Kidney (tissue), 14 donors: ENCODE results near the gene RPL36. TPM values are rescaled to one million over a fixed set of nuclear protein-coding genes. Genes with fewer than 3 reads are reported as not detected.

ENCODE experiments used
- DNase-seq, 5 donors: peaks; one replicate each; pipeline ENCODE4 v3.0.0-alpha.2; 2013 to 2020
- FAIRE-seq: peaks from 2 replicates; lab custom pipeline; 2012; peaks lifted over from hg19 to GRCh38; lab: Jason Lieb, UNC
- H3K27ac ChIP-seq, 2 donors: one replicate each; pipeline ENCODE4 v1.7.0; 2013; ENCODE audit warnings: low read depth in 2 of 2, low read length in 2 of 2, inconsistent platforms in 1 of 2
- H3K27me3 ChIP-seq: one replicate; pipeline ENCODE4 v1.7.1; 2013; ENCODE audit warnings: low read length, inconsistent platforms; ENCODE audit not compliant: control insufficient read depth, insufficient read depth
- H3K36me3 ChIP-seq, 3 donors: one replicate each; pipeline versions ENCODE4 v1.7.0 to v1.7.1; 2013; ENCODE audit warnings: low read length in 3 of 3, control low read depth in 1 of 3, inconsistent platforms in 1 of 3; ENCODE audit not compliant: insufficient read depth in 3 of 3, control insufficient read depth in 2 of 3
- H3K4me1 ChIP-seq, 3 donors: one replicate each; pipeline versions ENCODE4 v1.7.0 to v1.7.1; 2013; ENCODE audit warnings: low read length in 3 of 3, inconsistent platforms in 1 of 3, low read depth in 1 of 3; ENCODE audit not compliant: control insufficient read depth in 2 of 3, insufficient read depth in 2 of 3
- H3K4me3 ChIP-seq, 3 donors: one replicate each; pipeline versions ENCODE4 v1.7.0 to v1.8.1; 2013; ENCODE audit warnings: low read length in 3 of 3, control low read depth in 1 of 3, inconsistent platforms in 1 of 3
- H3K9ac ChIP-seq, 3 donors: one replicate each; pipeline versions ENCODE4 v1.7.0 to v1.7.1; 2013; ENCODE audit warnings: low read length in 3 of 3, control low read depth in 1 of 3, inconsistent platforms in 1 of 3
- H3K9me3 ChIP-seq, 3 donors: one replicate each; pipeline versions ENCODE4 v1.7.0 to v1.7.1; 2013; ENCODE audit warnings: low read length in 3 of 3, control low read depth in 1 of 3, inconsistent platforms in 1 of 3; ENCODE audit not compliant: control insufficient read depth in 2 of 3, insufficient read depth in 1 of 3
- intact Hi-C: fragments of 100-400 bp; cut with DNase I; formaldehyde crosslinking; loops from one replicate; pipeline ENCODE4 v1.11.1; 2022
- polyA plus RNA-seq: library from polyadenylated mRNA; stranded (reverse); fragments of 350-450 nt; fragmentation: Illumina TruSeq; extraction: RNeasy Lipid Tissue Mini Kit (QIAGEN cat#74804); gene quantifications from one replicate; pipeline ENCODE4 v1.2.3, GENCODE V29; 2014; ENCODE audit warnings: low read depth, low replicate concordance; ENCODE audit not compliant: insufficient read depth
- total RNA-seq: library from RNA; stranded (reverse); fragmentation: NEBNext Ultra II Directional; extraction: Animal tissue kit (Norgen Biotek cat#: 25700); gene quantifications from one replicate; pipeline ENCODE4 v1.2.1, GENCODE V29; 2021
- TF ChIP-seq, protein P1 (sequence below): IDR thresholded peaks from 3 replicates; pipeline ENCODE4 v1.5.1; 2012; ENCODE audit warnings: mild to moderate bottlenecking, moderate library complexity, borderline replicate concordance; ENCODE audit not compliant: insufficient read depth; ENCODE audit errors: extremely low read depth
- donor health status: control.
- donor health status: control.
- donor health status: control.
- donor health status: control.
- donor health status: control.
- donor health status: DM: yes; HTN: yes; CAD: no.
- donor health status: Normal renal cell carcinoma (clear cell type).

Gene RPL36
- total and polyA plus RNA-seq, 2 donors from 2014 or later, result 564 to 1,593 TPM

DNA sequence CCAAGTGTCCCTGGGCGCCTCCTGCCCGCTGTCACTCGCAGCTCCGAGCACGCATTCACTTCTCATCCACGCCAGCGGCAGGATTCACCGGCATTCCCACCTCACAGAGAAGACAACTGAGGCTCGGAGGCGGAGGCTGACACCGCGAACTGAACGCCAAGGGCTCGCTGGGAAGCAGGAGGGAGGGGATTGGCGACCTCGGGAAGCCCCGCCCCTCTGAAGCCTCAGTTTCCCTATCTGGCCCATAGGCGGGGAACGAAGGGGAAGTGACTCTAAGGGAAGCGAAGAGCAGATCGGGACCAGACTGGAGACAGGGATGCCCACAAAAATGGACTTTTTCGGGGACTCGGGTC, 10.0 kb upstream of the RPL36 start:
- no peaks in the 10 kb centered on the region for H3K9me3 ChIP-seq
- no peaks in the 10 kb centered on the region for H3K36me3 ChIP-seq
- FAIRE-seq (no peak), DNase-seq (peak in 2 of 5 donors; percentile 21 to 90)
- H3K27me3 ChIP-seq, result no peaks in the 10 kb centered on the region
- H3K4me1 ChIP-seq, result peaks cover 0 to 12% (median 5%) of the 10 kb centered on the region in 3 donors
- peak overlapping the region; percentile 79 to 99 (median 97) for H3K4me3 ChIP-seq
- intact Hi-C loops, result no loop called here
- peak overlapping the region; percentile 75 to 97 (median 92) for H3K9ac ChIP-seq
- peak overlapping the region; percentile 86 to 94 for H3K27ac ChIP-seq
- TF ChIP-seq, protein P1, sequence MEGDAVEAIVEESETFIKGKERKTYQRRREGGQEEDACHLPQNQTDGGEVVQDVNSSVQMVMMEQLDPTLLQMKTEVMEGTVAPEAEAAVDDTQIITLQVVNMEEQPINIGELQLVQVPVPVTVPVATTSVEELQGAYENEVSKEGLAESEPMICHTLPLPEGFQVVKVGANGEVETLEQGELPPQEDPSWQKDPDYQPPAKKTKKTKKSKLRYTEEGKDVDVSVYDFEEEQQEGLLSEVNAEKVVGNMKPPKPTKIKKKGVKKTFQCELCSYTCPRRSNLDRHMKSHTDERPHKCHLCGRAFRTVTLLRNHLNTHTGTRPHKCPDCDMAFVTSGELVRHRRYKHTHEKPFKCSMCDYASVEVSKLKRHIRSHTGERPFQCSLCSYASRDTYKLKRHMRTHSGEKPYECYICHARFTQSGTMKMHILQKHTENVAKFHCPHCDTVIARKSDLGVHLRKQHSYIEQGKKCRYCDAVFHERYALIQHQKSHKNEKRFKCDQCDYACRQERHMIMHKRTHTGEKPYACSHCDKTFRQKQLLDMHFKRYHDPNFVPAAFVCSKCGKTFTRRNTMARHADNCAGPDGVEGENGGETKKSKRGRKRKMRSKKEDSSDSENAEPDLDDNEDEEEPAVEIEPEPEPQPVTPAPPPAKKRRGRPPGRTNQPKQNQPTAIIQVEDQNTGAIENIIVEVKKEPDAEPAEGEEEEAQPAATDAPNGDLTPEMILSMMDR, result no peak

DNA sequence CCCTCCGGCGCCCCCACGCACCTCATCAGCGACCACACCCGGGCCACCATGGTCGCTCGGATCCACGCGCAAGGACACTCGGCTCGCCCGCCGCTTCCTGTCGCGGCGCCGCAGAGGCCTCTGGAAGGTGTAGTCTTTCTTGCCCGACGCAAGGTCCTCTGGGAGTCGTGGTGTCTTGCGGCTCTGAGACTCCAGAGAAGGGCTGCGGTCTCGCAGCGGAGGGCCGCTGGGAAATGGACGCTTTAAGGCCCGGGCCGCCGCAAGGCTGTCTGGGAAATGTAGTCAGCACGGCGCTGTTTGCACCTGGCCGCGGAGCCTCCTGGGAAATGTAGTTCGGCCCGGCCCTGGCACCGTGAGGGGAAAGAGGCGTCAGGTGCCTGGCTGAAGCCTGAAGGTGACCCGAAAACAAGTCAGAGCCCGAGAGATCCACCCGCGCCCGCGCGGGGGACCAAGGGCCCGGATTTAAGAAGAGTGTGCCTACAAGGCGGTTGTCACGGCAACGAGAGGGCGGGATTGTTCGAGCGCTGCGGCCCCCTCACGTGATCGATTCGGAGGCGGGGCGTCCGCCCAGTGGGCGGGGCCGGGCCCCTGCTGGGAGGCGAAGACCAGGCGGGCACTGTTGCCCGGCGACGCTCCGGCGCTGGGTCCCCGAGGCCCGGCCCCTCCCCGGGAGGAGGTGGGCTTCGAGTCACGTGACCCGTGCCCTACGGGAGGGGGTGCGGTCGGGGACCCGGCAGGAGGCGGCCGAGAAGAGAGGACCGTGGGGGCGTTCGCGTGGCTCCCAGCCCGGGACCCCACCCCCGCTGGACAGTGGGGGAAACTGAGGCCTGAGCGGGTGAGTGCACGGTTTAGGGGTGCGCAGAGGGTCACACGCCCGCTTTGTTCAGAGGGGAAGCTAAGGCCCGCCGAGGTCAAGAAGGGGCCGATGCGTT, 9.4 kb upstream of the RPL36 start, which contains the start of the genes HSD11B1L and MICOS13:
Gene HSD11B1L (plus strand): TSS at position 591 of the 932 bp plus-strand sequence. CDS start 3,806 bp downstream, outside the sequence.
Gene MICOS13 (minus strand): TSS at position 80 of the 932 bp plus-strand sequence. CDS start 30 bp downstream, at position 50.
- peak within 1 kb of the TSS; percentile 80 to 99 (median 97) for H3K4me3 ChIP-seq
- no peaks in the 10 kb centered on the region for H3K9me3 ChIP-seq
- peak within 1 kb of the TSS; percentile 75 to 97 (median 92) for H3K9ac ChIP-seq
- intact Hi-C loops, result no loop called here
- H3K27ac ChIP-seq, result peak within 1 kb of the TSS; percentile 86 to 94
- peak; percentile 99 to 100 (median 99) for DNase-seq
- TF ChIP-seq, protein P1, result no peak
- peaks cover 0 to 12% (median 5%) of the 10 kb centered on the region in 3 donors for H3K4me1 ChIP-seq
- no peaks in the 10 kb centered on the region for H3K36me3 ChIP-seq
- H3K27me3 ChIP-seq, result no peaks in the 10 kb centered on the region
- FAIRE-seq, result peak; percentile 94

GRCh38 chr19:5681391-5682106, 8.5 kb upstream of the RPL36 start:
- no peaks in the 10 kb centered on the region for H3K27me3 ChIP-seq
- TF ChIP-seq, protein P1, result no peak
- FAIRE-seq, result no peak
- intact Hi-C loops, result no loop called here
- peak overlapping the region in 1 of 2 donors; percentile 94 for H3K27ac ChIP-seq
- peak in 1 of 5 donors; percentile 65 for DNase-seq
- H3K4me3 ChIP-seq, result peak overlapping the region; percentile 39 to 99 (median 67)
- H3K9me3 ChIP-seq, result no peaks in the 10 kb centered on the region
- H3K36me3 ChIP-seq, result no peaks in the 10 kb centered on the region
- peaks cover 0 to 12% (median 5%) of the 10 kb centered on the region in 3 donors for H3K4me1 ChIP-seq
- peak overlapping the region in 2 of 3 donors; percentile 43 to 49 for H3K9ac ChIP-seq
